Caco-2 (cell line): Measurements from ENCODE around the gene TSC22D3. TPM values are rescaled to one million over a fixed set of nuclear protein-coding genes. Genes with fewer than 3 reads are reported as not detected.

Source experiments
- BruUV-seq: library from RNA; stranded (reverse); fragments of 400-500 nt; replicated peaks from 2 replicates; lab custom pipeline; 2021; lab: Mats Ljungman, UMichigan
- CTCF ChIA-PET: fragments of 300-600 bp; sonication (Branson Sonifier 250); formaldehyde crosslinking; loops from one replicate; lab custom pipeline; 2022; ENCODE audit warnings: antibody characterized with exemption; lab: Charles Lee
- POLR2A ChIA-PET: fragments of 300-600 bp; sonication (Branson Sonifier 250); formaldehyde crosslinking; loops from one replicate; lab custom pipeline; 2022; ENCODE audit warnings: antibody characterized with exemption; lab: Charles Lee
- DNase-seq, 2 experiments: peaks; one replicate each; pipeline versions ENCODE4 v3.0.0 to v3.0.0-alpha.2; 2020 to 2022
- H3K27me3 ChIP-seq: replicated peaks from 2 replicates; pipeline ENCODE4 v1.6.0; 2011; ENCODE audit warnings: low read length; ENCODE audit not compliant: control insufficient read depth, insufficient read depth
- H3K36me3 ChIP-seq: 2 replicates; pipeline ENCODE4 v1.5.1; 2011; ENCODE audit warnings: low read length; ENCODE audit not compliant: control insufficient read depth, insufficient read depth
- H3K4me1 ChIP-seq: fragments of 250-450 bp; sonication (Bioruptor Pico); 2 replicates; pipeline ENCODE4 v1.5.1; 2020; ENCODE audit warnings: mild to moderate bottlenecking
- H3K4me3 ChIP-seq: 2 replicates; pipeline ENCODE4 v1.5.1; 2011; ENCODE audit warnings: low read depth, mild to moderate bottlenecking, control low read depth, low read length
- H3K9me3 ChIP-seq: fragments of 250-450 bp; sonication (Bioruptor Pico); 2 replicates; pipeline ENCODE4 v1.5.1; 2020; ENCODE audit warnings: mild to moderate bottlenecking, moderate library complexity
- H3K27ac Mint-ChIP-seq: one replicate; pipeline ENCODE4 v1.8.0; 2022; ENCODE audit warnings: mixed read lengths; ENCODE audit not compliant: unreplicated experiment
- H3K27me3 Mint-ChIP-seq: one replicate; pipeline ENCODE4 v1.8.0; 2022; ENCODE audit warnings: mixed read lengths; ENCODE audit not compliant: insufficient read depth, unreplicated experiment
- H3K36me3 Mint-ChIP-seq: one replicate; pipeline ENCODE4 v1.8.0; 2022; ENCODE audit warnings: mild to moderate bottlenecking, mixed read lengths; ENCODE audit not compliant: insufficient read depth, unreplicated experiment
- H3K4me1 Mint-ChIP-seq: one replicate; pipeline ENCODE4 v1.8.0; 2022; ENCODE audit warnings: low read depth, mixed read lengths; ENCODE audit not compliant: unreplicated experiment
- H3K4me3 Mint-ChIP-seq: one replicate; pipeline ENCODE4 v1.8.0; 2022; ENCODE audit warnings: mild to moderate bottlenecking, moderate library complexity, mixed read lengths; ENCODE audit not compliant: unreplicated experiment
- H3K9me3 Mint-ChIP-seq: one replicate; pipeline ENCODE4 v1.8.0; 2022; ENCODE audit warnings: mixed read lengths; ENCODE audit not compliant: unreplicated experiment
- CTCF ChIP-seq, 2 experiments: fragments of 200-600 bp in 1 of 2; IDR thresholded peaks; 1 replicate in 1 of 2; 2 replicates in 1 of 2; pipeline versions ENCODE4 v1.5.1 to v1.8.0; 2011 to 2022; ENCODE audit warnings: antibody characterized with exemption in 1 of 2, control low read depth in 1 of 2, inconsistent platforms in 1 of 2, low read depth in 1 of 2, low read length in 1 of 2, mild to moderate bottlenecking in 1 of 2, moderate library complexity in 1 of 2; ENCODE audit not compliant: insufficient read depth in 1 of 2, severe bottlenecking in 1 of 2, unreplicated experiment in 1 of 2
- intact Hi-C: fragments of 100-400 bp; cut with micrococcal nuclease; formaldehyde crosslinking; loops from one replicate; pipeline ENCODE4 v1.10.0; 2022; ENCODE audit not compliant: unreplicated experiment
- total RNA-seq: library from RNA; stranded (reverse); gene quantifications from 2 replicates; pipeline ENCODE4 v1.2.3, GENCODE V29; 2022

TSC22D3 gene
- total RNA-seq, 1 experiment from 2014 or later: 2.2 TPM

- peaks cover 5% of the 10 kb centered on the region for H3K4me1 Mint-ChIP-seq
Observed at GRCh38 chrX:107701493-107702121, 74.0 kb downstream of the TSC22D3 start.

GRCh38 chrX:107700790-107701189, 74.8 kb downstream of the TSC22D3 start:
- Histone ChIP-seq H3K9me3 (no peaks in the 10 kb centered on the region), H3K36me3 (no peaks in the 10 kb centered on the region), H3K27me3 (no peaks in the 10 kb centered on the region), H3K4me1 (no peaks in the 10 kb centered on the region), H3K4me3 (no peak overlapping the region)
- H3K9me3 Mint-ChIP-seq: no peaks in the 10 kb centered on the region
- intact Hi-C loops: no loop called here
- H3K36me3 Mint-ChIP-seq: no peaks in the 10 kb centered on the region
- no peaks in the 10 kb centered on the region for H3K27me3 Mint-ChIP-seq
- no peak overlapping the region for H3K27ac Mint-ChIP-seq
- CTCF ChIA-PET: no interaction called here
- BruUV-seq: no TSS peak
- H3K4me1 Mint-ChIP-seq: peaks cover 5% of the 10 kb centered on the region
- POLR2A ChIA-PET: no interaction called here
- no peak overlapping the region for H3K4me3 Mint-ChIP-seq
- no peak for TF ChIP-seq CTCF (IDR thresholded peaks at IDR 0.05; ENCODE audit: insufficient read depth in 1 of 2, low read depth in 1 of 2, low read length in 1 of 2, severe bottlenecking in 1 of 2, unreplicated experiment in 1 of 2)
- DNase-seq: no peak

More at GRCh38 chrX:107701493-107702121, 74.0 kb downstream of the TSC22D3 start:
- Histone ChIP-seq H3K27me3 (no peaks in the 10 kb centered on the region), H3K9me3 (no peaks in the 10 kb centered on the region), H3K4me1 (no peaks in the 10 kb centered on the region), H3K36me3 (no peaks in the 10 kb centered on the region), H3K4me3 (no peak overlapping the region)
- ChIA-PET CTCF (no interaction called here), POLR2A (no interaction called here)
- intact Hi-C loops: no loop called here
- Mint-ChIP-seq H3K36me3 (no peaks in the 10 kb centered on the region), H3K9me3 (no peaks in the 10 kb centered on the region), H3K27ac (no peak overlapping the region), H3K4me3 (no peak overlapping the region), H3K27me3 (no peaks in the 10 kb centered on the region)
- no TSS peak for BruUV-seq
- DNase-seq: no peak
- TF ChIP-seq CTCF (IDR thresholded peaks at IDR 0.05; ENCODE audit: insufficient read depth in 1 of 2, low read depth in 1 of 2, low read length in 1 of 2, severe bottlenecking in 1 of 2, unreplicated experiment in 1 of 2): no peak

- H3K27ac Mint-ChIP-seq: no peak overlapping the region
- POLR2A ChIA-PET: no interaction called here
- no peaks in the 10 kb centered on the region for H3K4me1 ChIP-seq
Observed at GRCh38 chrX:107700317-107700774, 75.2 kb downstream of the TSC22D3 start.

More at GRCh38 chrX:107700317-107700774, 75.2 kb downstream of the TSC22D3 start:
- Histone ChIP-seq H3K9me3 (no peaks in the 10 kb centered on the region), H3K4me3 (no peak overlapping the region), H3K36me3 (no peaks in the 10 kb centered on the region), H3K27me3 (no peaks in the 10 kb centered on the region)
- Mint-ChIP-seq H3K4me3 (no peak overlapping the region), H3K27me3 (no peaks in the 10 kb centered on the region), H3K4me1 (peaks cover 5% of the 10 kb centered on the region), H3K9me3 (no peaks in the 10 kb centered on the region), H3K36me3 (no peaks in the 10 kb centered on the region)
- intact Hi-C loops: no loop called here
- no TSS peak for BruUV-seq
- TF ChIP-seq CTCF (IDR thresholded peaks at IDR 0.05; ENCODE audit: insufficient read depth in 1 of 2, low read depth in 1 of 2, low read length in 1 of 2, severe bottlenecking in 1 of 2, unreplicated experiment in 1 of 2): no peak
- CTCF ChIA-PET: no interaction called here
- DNase-seq: no peak
